ENCODE data around the gene IL13RA1. TPM values are rescaled to one million over a fixed set of nuclear protein-coding genes. Genes with fewer than 3 reads are reported as not detected.

IL13RA1 gene
- total RNA-seq, 1 experiment from 2014 or later: 14.4 TPM

DNA sequence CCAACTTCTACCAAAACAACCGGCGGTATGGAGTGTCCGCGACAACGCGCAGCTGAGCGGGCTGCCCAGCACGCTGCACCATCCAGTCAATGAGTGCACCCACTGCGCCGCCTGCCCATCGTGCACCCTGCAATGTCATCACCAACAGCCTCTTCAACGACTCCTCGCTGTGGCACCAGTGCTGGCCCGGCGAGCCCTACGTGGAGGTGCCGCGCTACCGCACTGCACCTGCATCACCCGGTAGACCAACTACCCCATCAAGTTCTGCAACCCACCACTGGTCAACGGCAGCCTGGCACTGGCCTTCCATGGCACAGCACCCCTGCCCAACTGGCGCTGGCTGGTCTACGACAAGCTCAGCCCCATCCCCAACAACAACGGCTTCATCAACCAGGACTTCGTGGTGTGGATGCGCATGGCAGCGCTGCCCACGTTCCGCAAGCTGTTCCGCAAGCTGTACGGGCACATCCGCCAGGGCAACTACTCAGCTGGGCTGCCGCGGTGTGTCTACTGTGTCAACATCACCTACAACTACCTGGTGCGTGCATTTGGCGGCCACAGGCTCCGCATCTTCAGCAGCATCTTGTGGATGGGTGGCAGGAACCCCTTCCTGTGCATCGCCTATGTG, 42.8 kb downstream of the IL13RA1 start:
- Histone ChIP-seq H3K9me3 (ENCODE audit: control insufficient read depth, low read depth, low read length) (peaks cover 38% of the 10 kb centered on the region), H3K23ac (ENCODE audit: insufficient read length, low read depth, low read length) (no peak overlapping the region), H3K4me2 (ENCODE audit: insufficient read depth, insufficient read length, low read length) (no peak overlapping the region), H2BK15ac (ENCODE audit: low read depth, low read length) (no peak overlapping the region; the same call in 1 of the 2 replicates), H2AK5ac (ENCODE audit: insufficient read length, low read length) (no peak overlapping the region), H2BK120ac (ENCODE audit: low read depth, low read length, poor library complexity, severe bottlenecking) (no peak overlapping the region), H3K56ac (ENCODE audit: insufficient read length, low read depth, low read length) (no peak overlapping the region), H2BK5ac (ENCODE audit: insufficient read length, low read length) (no peak overlapping the region), H3K18ac (ENCODE audit: insufficient read length, low read depth, low read length) (no peak overlapping the region), H3K27ac (ENCODE audit: insufficient read length, low read depth, low read length) (no peak overlapping the region), H4K20me1 (ENCODE audit: control insufficient read depth, insufficient read depth, insufficient read length) (no peaks in the 10 kb centered on the region), H3K79me1 (ENCODE audit: insufficient read depth, low read depth, low read length, poor library complexity, severe bottlenecking) (no peaks in the 10 kb centered on the region), H3K14ac (ENCODE audit: insufficient read depth, low read length) (no peak overlapping the region; the same call in 1 of the 2 replicates), H4K5ac (ENCODE audit: insufficient read length, low read depth, low read length) (no peak overlapping the region), H3K4me1 (ENCODE audit: insufficient read depth, low read length) (no peaks in the 10 kb centered on the region), H3K79me2 (ENCODE audit: insufficient read depth, low read length) (no peaks in the 10 kb centered on the region), H2BK12ac (ENCODE audit: insufficient read length, low read depth, low read length) (no peak overlapping the region), H4K8ac (replicated peaks; ENCODE audit: insufficient read length, low read depth, low read length) (no peak overlapping the region), H2BK20ac (ENCODE audit: low read depth, low read length, poor library complexity, severe bottlenecking) (no peak overlapping the region), H3K4ac (ENCODE audit: low read depth, low read length) (no peak overlapping the region), H3T11ph (ENCODE audit: low read length) (no peak overlapping the region), H3K9ac (ENCODE audit: extremely low read depth, insufficient read length, low read length) (no peak overlapping the region), H4K91ac (ENCODE audit: insufficient read length, low read depth, low read length) (no peak overlapping the region), H2AFZ (ENCODE audit: low read length) (no peak overlapping the region), H3K23me2 (ENCODE audit: insufficient read length, low read depth, low read length, poor library complexity, severe bottlenecking) (no peaks in the 10 kb centered on the region), H3K27me3 (ENCODE audit: insufficient read depth, low read length) (no peaks in the 10 kb centered on the region)
- Mint-ChIP-seq H3K9me3 (peaks cover 10 to 72% of the 10 kb centered on the region in 2 experiments), H3K27ac (no peak overlapping the region), H3K27me3 (ENCODE audit: low read depth) (no peaks in the 10 kb centered on the region; the same call in 1 of the 2 replicates), H3K4me1 (no peaks in the 10 kb centered on the region), H3K4me3 (no peak overlapping the region), H3K36me3 (ENCODE audit: insufficient read depth in 1 of 3, low read depth in 3 of 3) (peaks cover 0 to 16% (median 0%) of the 10 kb centered on the region in 3 experiments; a peak in 3 of 7 replicates)
- TF ChIP-seq, protein P1, sequence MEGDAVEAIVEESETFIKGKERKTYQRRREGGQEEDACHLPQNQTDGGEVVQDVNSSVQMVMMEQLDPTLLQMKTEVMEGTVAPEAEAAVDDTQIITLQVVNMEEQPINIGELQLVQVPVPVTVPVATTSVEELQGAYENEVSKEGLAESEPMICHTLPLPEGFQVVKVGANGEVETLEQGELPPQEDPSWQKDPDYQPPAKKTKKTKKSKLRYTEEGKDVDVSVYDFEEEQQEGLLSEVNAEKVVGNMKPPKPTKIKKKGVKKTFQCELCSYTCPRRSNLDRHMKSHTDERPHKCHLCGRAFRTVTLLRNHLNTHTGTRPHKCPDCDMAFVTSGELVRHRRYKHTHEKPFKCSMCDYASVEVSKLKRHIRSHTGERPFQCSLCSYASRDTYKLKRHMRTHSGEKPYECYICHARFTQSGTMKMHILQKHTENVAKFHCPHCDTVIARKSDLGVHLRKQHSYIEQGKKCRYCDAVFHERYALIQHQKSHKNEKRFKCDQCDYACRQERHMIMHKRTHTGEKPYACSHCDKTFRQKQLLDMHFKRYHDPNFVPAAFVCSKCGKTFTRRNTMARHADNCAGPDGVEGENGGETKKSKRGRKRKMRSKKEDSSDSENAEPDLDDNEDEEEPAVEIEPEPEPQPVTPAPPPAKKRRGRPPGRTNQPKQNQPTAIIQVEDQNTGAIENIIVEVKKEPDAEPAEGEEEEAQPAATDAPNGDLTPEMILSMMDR (conservative IDR thresholded peaks at IDR 0.05): no peak
- no peak for DNase-seq
- no CpG with 5 or more reads among the region's 38 CpGs for WGBS (ENCODE audit: extremely low coverage, insufficient read length, low lambda C conversion rate)

Measured in H9 (cell line).